ENCODE data around the gene DGKQ.
A peak's percentile ranks its signal among the peaks of the same experiment; 100 is the strongest.

The DGKQ gene

GRCh38 chr4:973431-974397, at the start of gene DGKQ:
Gene DGKQ (minus strand): TSS chr4:973569. CDS start chr4:973482, 87 bp downstream.
- DNase-seq = peak; percentile 87

DNA sequence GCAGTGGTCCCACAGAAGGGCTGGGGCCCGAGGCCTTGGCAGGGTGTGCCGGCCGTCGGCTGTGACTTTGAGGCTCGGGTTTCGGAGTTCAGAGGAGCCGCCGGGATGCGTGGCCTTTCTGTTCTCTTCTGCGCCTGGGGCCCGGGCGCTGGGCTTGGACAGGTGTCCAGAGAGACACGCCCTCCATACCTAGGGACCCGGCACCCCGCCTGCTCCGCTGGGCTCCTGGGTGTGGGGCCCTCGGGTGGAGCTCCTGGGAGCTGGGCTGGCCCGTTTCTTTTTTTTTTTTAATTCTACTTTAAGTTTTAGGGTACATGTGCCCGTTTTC, 49.3 kb upstream of the DGKQ start:
- DNase-seq = no peak

DNA sequence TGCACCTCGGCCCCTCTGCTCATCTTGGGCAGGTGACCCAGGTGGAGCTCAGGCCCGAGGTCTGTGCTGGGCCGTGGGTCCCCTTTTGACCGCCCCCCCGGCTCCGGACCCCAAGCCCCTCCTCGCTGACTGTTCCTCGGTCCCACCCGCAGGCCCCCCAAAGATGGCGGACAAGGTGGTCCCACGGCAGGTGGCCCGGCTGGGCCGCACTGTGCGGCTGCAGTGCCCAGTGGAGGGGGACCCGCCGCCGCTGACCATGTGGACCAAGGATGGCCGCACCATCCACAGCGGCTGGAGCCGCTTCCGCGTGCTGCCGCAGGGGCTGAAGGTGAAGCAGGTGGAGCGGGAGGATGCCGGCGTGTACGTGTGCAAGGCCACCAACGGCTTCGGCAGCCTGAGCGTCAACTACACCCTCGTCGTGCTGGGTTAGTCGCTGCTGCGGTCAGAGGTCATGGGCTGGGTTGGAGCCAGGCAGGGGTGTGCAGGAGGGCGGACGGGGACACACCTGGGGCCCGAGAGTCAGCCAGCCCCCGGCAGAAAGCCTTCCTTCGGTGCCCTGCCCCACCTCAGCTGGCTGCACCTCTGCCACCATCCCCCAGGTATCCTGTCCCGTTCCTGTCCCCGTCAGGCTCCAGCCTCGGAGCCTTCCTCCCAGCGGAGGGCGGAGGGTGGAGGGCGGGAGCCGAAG, 48.8 kb upstream of the DGKQ start:
- DNase-seq = no peak

DNA sequence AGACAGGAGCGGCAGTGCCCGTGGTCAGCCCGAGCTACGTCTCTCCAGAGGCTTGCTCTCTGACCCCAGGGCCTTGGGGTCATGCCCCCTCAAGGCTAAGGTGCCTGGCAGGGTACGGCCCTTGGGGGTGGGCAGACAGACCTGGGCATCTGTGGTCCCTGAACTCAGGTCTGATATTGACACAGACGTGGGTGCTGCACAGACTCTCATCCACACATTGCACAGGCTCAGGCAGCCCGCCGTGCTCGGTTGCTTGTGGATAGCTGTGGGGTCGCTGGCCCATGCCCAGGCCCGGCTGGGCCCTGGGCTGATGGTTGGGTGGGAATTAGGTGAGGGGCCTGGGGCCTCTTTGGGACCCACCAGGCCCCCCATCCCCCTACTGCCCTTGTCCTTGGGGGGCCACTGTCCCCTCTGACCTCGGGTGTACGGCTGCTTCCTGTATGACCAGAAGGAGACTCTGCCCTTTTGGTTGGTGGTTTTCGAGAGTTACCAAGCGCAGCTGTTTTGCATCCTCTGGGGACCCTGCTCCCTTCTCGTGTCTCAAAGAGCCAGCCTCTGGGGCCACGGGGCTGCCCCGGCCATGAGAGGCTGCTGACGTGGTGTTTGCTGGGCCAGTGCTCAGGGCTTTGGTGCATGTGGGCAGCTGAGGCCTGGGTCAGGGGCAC, 48.1 kb upstream of the DGKQ start:
- no peak for DNase-seq

- no peak for DNase-seq
These were observed 46.5 kb upstream of the DGKQ start for GRCh38 chr4:1019729-1020470.

DNA sequence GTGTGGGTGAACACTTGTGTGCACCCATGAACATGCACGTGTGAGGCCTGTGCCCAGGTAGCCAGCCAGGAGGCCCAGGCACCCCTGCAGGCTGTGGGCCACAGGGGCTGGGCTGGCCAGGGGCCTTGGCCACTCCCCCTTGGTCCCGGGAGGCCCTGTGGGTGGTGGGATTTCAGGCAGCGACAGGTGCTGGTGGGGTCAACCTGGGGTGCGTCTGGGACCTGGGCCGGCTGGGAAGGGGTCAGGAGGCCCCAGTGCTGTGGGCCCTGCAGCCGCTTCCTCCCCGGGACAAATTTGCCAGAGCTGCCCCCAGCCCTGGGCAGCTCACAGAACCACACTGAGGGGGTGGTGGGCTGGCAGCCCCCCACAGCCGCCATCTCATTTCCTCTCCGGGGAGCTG, 46.0 kb upstream of the DGKQ start:
- no peak for DNase-seq

DNA sequence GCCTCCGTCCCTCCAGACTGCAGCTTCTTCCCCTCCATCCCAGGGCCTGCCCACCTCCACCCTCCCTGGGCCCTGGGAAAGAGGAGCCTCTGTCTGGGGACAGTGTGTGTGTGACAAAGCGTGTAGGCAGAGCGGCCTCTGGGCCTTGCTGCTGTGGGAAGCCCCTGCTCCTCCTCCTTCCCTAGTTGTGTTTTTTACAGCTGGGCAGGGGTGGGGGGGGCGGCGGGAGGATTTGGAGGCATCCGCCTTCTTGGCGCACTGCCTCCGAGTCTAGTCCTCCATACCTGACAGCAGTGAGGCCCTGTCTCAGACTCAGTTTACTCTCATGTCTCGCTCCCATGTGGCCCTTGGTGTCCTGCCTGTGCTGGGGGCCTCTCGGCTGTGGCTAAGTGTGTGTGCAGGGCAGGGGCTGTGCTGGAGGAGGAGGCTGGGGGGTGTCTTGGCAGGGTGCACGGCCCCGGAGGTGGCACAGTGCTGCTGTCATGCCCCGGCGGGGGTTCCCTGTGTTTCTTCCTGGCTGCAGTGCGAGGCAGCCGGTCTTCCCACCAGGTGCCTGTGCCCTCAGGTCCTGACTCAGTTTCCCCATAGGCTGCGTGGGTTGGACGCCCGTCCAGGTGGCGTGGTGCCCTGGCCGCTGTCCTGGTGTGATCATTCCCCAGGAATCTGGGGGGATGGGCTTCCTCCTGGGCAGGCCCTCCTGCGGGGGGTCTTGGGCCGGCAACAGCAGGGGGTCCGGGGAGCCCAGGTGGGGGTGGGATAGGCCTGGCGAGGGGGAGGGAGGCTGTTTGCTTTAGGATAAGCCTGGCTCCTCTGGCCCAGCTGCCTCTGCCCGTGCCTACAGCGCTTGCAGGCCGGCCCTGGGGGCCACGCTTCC, 45.0 kb upstream of the DGKQ start:
- DNase-seq = no peak

DNA sequence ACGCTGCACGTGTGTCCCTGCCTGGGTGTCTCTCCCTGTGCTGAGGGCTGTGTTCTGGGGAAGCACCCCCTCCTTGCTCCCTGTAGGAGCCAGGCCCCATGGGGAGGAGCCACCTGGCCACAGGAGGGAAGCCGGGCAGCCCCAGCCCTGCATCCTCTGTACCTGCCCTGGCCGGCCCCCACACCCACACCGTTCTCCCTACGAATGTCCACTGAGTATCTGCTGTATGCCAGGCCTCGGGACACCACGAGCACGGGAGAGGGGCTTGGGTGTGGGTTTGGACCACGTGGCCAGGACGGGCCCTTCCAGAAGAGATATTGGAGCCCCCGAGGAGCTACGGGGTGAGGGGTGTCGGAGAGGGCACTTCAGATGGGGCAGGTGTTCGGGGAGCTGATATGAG, 44.3 kb upstream of the DGKQ start:
- no peak for DNase-seq

DNA sequence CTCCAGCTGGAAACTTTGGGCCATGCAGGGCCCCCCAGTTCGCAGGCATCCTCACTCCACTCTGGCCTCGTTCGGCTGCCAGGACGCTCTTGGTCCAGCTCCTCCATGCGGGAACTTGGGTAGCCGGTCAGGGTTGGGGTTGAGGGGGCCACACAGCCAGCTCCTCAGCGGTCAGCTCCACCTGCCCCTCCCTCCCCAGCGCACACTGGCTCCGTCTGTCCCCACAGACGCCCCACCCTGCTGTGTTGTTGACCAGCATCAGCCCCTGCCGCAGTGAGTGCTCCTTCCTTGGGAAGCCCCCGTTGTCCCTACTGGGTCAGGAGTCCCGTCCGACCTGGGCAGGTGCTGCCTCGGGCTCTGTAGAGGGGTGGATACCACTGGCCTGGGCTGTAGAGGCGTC, 43.8 kb upstream of the DGKQ start:
- DNase-seq = no peak

GRCh38 chr4:1015746-1016145, 42.4 kb upstream of the DGKQ start:
- DNase-seq = no peak

DNA sequence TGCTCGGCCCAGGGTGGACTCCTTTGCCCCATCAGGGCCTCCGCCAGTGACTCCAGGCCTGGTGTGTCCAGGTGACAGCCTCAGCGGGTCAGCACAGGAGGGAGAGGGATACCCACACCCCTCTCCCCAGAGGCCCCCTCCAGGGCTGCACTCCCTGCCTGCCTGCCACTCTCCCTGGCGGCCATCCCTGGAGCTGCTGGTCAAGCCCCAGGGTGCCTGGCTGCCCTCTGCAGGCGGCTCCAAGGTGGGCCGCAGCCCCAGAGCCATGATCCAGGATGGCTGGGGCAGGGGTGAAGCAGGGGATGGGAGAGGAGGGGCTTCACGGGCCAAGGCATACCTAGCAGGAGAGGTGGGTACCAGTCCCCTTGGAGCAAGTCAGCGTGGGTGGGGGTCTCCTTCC, 41.8 kb upstream of the DGKQ start:
- no peak for DNase-seq

GRCh38 chr4:1014291-1015167, 41.2 kb upstream of the DGKQ start:
- no peak for DNase-seq

GRCh38 chr4:1013225-1014073, 40.1 kb upstream of the DGKQ start:
- no peak for DNase-seq

DNA sequence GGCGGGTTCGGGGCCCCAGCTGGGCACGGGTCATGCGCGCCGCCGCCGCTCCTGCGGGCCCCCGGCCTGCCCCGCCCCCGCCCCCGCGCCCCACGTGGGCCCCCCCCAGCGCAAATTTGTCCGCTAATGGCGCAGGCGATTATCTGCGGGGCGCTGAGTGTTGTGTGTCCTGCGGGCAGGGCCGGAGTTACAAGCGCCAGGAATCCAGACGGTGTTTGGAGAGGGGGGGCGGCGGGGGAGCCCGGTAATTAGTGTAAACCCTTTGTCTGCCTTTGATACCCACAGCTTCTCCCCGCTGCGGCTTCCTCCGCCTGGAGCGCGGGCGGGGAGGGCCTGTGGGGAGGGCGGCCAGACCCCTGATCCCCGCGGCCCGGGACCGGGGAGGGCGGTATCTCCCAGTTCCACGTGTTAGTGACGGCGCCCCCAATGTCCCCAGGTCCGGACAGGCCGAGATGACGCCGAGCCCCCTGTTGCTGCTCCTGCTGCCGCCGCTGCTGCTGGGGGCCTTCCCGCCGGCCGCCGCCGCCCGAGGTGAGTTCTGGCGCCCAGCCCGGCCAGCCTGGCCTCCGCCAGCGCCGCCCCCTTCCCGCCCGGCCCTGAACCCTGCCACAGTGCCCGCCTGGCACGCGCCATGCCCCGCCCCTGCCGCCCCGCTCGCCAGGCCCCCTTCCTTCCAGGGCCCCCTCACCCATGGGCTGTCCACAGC, 38.8 kb upstream of the DGKQ start:
- DNase-seq = peak; percentile 26

- no peak for DNase-seq
These were observed 38.3 kb upstream of the DGKQ start for GRCh38 chr4:1011666-1012033.

DNA sequence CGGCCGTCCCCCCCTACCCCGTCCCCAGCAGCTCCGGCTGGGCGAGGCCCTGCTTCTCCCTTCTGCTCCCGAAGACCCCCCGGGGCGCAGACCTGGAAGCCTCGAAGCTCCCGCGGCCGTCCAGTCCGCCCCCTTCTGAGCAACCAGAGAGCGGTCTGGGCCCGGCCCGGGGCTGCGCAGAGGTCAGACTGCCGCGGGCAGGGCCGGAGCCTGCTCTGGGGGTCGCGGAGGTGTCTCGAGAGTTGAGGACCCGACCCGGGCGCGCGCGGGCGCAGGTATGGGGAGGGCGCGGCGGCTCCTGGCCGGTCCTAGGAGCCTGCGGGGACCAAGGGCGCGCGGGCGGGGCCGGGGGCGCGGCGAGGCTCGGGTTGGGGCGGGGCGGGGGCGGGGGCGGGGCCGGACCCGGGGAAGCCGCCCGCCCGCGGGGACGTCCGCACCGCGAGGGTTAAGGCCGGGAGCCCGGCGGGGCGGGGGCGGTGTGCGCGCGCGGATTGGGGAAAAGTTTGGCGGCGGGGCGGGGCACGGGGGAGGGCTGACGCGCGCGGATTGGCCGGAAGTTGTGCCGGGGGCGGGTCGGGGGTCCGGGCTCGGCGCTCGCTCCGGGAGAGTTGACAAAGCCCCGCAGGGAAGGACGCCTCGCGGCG, 37.8 kb upstream of the DGKQ start, which contains the start of gene FGFRL1:
TSS of gene FGFRL1 (plus strand) at position 605 of the 644 bp plus-strand sequence. CDS start 860 bp downstream, outside the sequence.
- DNase-seq = peak; percentile 89

- DNase-seq = peak; percentile 69
These were observed 37.1 kb upstream of the DGKQ start for GRCh38 chr4:1010395-1011021.

Data from activated gamma-delta T cell treated with Interleukin-2 at 50 U/mL for 16 hours (primary cell).